Melanocyte of skin (primary cell): ENCODE results near the gene CHRDL2. TPM values are rescaled to one million over a fixed set of nuclear protein-coding genes. Genes with fewer than 3 reads are reported as not detected.

ENCODE experiments used
- small RNA-seq, 2 donors: library from RNA; depleted of rRNA; stranded (forward); fragments of <200 nt; gene quantifications; one replicate each; pipeline ENCODE3, GENCODE V24; 2012
- total RNA-seq, 2 donors: library from RNA; depleted of rRNA; stranded (reverse); fragments of >200 nt; gene quantifications; 2 replicates each; pipeline ENCODE4 v1.2.3, GENCODE V29; 2012

The CHRDL2 gene
- not detected for total RNA-seq

DNA sequence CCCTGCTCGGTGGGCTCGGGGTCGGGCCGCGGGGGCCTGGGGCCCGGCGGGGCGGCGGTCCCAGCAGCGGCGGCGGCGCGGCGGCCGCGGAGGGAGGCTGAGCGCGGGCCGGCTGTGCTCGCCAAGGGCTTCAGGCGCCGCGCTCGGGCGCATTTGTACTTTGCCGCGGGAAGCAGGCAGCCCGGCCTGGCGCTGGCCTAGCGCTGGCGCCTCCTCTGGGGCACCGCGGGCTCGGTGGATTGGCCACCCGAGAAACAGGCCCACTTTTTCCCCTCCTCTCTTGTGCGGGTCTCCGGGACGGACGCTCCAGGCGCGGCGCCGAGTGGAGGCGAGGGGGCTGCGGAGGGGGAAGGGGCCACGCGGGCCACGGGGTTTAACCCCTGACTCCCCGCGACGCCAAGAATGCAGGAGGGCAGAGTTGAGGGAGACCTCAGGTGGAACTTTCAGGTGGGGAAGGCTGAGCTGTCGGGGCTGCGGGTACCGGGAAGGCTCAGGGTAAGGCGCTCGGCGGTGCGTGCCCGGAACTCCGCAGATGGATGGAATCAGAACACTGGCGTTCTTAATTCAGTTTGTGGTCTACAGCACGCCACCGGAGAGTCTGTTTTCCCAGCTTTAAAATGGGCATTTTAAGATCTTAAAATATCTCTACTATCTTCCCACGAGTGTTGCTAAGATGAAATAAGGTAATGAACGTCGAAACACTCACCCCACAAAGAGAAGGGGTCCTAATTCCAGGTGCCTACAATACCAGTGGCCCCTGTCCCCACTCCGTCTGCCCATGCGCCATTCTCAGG lies at the start of gene CHRDL2:
TSS of gene CHRDL2 (minus strand) at position 126 of the 794 bp plus-strand sequence. CDS start 538 bp downstream, outside the sequence.

DNA sequence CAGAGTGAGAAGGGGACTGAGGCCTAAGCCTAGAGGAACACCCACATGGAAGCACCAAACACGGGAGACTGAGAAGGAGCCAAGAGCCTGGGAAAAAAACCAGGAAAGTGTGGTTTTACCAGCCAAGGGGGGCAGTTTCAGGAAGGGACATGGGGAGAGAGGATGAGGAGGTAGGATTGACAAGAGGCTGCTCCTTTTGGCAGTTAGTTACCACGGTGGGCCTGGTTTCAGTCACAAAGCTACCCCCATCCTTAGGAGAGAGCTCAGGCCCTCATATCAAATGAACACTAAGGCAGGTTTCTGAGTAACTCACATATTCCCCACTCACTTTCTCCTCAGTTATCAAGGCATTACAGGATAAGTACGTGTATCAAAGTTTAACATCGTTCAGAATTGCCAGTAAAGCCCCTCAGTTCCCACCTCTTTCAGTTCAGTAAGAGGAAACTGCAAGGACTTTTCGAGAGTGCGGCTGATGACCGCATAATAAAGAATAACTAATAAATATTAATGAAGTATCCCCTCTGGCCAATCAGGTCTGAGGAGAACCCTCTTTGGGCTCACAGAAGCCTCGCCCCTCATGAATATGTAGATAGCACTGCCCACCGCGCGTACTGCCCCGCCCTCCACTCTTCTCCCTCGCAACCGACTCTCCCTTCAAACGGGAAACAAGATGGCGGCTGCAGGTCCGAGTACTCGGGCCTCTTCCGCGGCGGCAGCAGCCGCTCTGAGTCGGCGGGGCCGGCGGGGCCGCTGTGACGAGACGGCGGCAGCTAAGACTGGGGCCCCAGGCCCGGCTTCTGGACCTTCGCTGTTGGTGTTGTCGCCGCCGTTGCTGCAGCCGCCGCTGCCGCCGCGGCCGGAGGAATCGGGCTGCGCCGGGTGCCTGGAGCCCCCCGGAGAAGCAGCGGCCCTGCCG lies 17.2 kb upstream of the CHRDL2 start, which contains the start of gene RNF169:
TSS of gene RNF169 (plus strand) at position 639 of the 916 bp plus-strand sequence. CDS start at position 671, 32 bp downstream.

Small RNAs within 50 kb of the gene (small RNA-seq; reads per million reads assigned to genes)
- gene MIR4696, result 0 reads per million in 2 donors
- gene RANP3, result 0 reads per million in 2 donors
- gene RN7SKP297, result 0 to 0.06 reads per million in 2 donors

Other genes with a start within 250 kb of the CHRDL2 start
- 1 to 10 TPM; 5.0 to 5.5 TPM for gene LIPT2, start 237.7 kb downstream of the CHRDL2 start, total RNA-seq
- 10 to 100 TPM in 1 of 2 donors, 1 to 10 TPM in 1; 7.9 to 16.0 TPM for gene POLD3, start 138.8 kb downstream of the CHRDL2 start, total RNA-seq
- 10 to 100 TPM; 25.1 to 26.0 TPM for gene RNF169, start 17.4 kb upstream of the CHRDL2 start, total RNA-seq
- gene XRRA1, start 217.7 kb upstream of the CHRDL2 start, total RNA-seq, result 10 to 100 TPM in 1 of 2 donors, 1 to 10 TPM in 1; 7.9 to 14.3 TPM
- 10 to 100 TPM in 1 of 2 donors, 1 to 10 TPM in 1; 9.3 to 56.6 TPM for gene SPCS2, start 217.8 kb upstream of the CHRDL2 start, total RNA-seq